Measurements from ENCODE around the gene MFN2. TPM values are rescaled to one million over a fixed set of nuclear protein-coding genes. Genes with fewer than 3 reads are reported as not detected.

Gene MFN2
- total and polyA plus RNA-seq, 2 experiments from 2014 or later = 15.1 to 40.4 TPM

DNA sequence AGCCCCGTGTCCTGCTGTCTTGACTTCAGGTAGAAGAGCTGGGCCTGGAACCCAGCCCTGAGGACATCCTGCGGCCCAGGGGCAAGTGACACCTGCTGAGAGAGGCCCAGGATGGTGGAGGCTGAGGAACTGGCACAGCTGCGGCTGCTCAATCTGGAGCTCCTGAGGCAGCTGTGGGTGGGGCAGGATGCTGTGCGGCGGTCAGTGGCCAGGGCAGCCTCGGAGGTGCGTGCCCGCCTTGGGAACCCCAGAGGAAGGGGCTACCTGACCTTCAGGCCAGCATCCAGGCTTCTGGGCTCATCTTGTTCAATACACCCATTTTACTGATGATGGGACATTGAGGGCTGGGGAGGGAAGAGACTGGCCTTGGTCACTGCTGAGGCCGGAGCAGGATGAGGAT is 41.4 kb downstream of the MFN2 start:
- Mint-ChIP-seq H3K4me1 (no peaks in the 10 kb centered on the region), H3K9me3 (no peaks in the 10 kb centered on the region), H3K4me3 (no peak overlapping the region), H3K36me3 (ENCODE audit: low read depth) (peaks cover 42% of the 10 kb centered on the region), H3K27ac (no peak overlapping the region), H3K27me3 (ENCODE audit: insufficient read depth, low read depth, poor library complexity) (peaks cover 4% of the 10 kb centered on the region)
- no peaks in the 10 kb centered on the region for H3K9me2 ChIP-seq (ENCODE audit: insufficient read depth)
- no peak overlapping the region for H3K4me3 ChIP-seq
- peaks cover 24% of the 10 kb centered on the region for H3K79me2 ChIP-seq (replicated peaks; ENCODE audit: insufficient read depth)
- H3F3A ChIP-seq (replicated peaks; ENCODE audit: low read depth) = peaks cover 8% of the 10 kb centered on the region; the same call in 1 of the 2 replicates
- no peaks in the 10 kb centered on the region for H3K27me3 ChIP-seq (ENCODE audit: insufficient read depth)
- no peak for ATAC-seq
- no peak for DNase-seq (ENCODE audit: low spot score)
- H3K4me2 ChIP-seq = no peak overlapping the region
- no peak overlapping the region for H2AFZ ChIP-seq
- TF ChIP-seq NANOG (IDR thresholded peaks at IDR 0.05; ENCODE audit: borderline replicate concordance) (no peak), ZNF114 (CRISPR knock-in tag; IDR thresholded peaks at IDR 0.05) (no peak), CREB1 (CRISPR knock-in tag; IDR thresholded peaks at IDR 0.05; ENCODE audit: low read depth) (no peak), POLR2AphosphoS5 (IDR thresholded peaks at IDR 0.05; ENCODE audit: low read depth) (no peak), ZNF331 (CRISPR knock-in tag; IDR thresholded peaks at IDR 0.05; ENCODE audit: low read depth) (no peak), STAT1 (IDR thresholded peaks at IDR 0.05; ENCODE audit: unreplicated experiment) (no peak), EZH2phosphoT487 (IDR thresholded peaks at IDR 0.05; ENCODE audit: unreplicated experiment) (no peak), JUNB (IDR thresholded peaks at IDR 0.05; ENCODE audit: unreplicated experiment) (no peak), EZH2 (IDR thresholded peaks at IDR 0.05; ENCODE audit: low read depth, unreplicated experiment) (no peak)
- TF ChIP-seq, protein P1, sequence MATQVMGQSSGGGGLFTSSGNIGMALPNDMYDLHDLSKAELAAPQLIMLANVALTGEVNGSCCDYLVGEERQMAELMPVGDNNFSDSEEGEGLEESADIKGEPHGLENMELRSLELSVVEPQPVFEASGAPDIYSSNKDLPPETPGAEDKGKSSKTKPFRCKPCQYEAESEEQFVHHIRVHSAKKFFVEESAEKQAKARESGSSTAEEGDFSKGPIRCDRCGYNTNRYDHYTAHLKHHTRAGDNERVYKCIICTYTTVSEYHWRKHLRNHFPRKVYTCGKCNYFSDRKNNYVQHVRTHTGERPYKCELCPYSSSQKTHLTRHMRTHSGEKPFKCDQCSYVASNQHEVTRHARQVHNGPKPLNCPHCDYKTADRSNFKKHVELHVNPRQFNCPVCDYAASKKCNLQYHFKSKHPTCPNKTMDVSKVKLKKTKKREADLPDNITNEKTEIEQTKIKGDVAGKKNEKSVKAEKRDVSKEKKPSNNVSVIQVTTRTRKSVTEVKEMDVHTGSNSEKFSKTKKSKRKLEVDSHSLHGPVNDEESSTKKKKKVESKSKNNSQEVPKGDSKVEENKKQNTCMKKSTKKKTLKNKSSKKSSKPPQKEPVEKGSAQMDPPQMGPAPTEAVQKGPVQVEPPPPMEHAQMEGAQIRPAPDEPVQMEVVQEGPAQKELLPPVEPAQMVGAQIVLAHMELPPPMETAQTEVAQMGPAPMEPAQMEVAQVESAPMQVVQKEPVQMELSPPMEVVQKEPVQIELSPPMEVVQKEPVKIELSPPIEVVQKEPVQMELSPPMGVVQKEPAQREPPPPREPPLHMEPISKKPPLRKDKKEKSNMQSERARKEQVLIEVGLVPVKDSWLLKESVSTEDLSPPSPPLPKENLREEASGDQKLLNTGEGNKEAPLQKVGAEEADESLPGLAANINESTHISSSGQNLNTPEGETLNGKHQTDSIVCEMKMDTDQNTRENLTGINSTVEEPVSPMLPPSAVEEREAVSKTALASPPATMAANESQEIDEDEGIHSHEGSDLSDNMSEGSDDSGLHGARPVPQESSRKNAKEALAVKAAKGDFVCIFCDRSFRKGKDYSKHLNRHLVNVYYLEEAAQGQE (IDR thresholded peaks at IDR 0.05; ENCODE audit: unreplicated experiment) = no peak
- TF ChIP-seq, protein P2, sequence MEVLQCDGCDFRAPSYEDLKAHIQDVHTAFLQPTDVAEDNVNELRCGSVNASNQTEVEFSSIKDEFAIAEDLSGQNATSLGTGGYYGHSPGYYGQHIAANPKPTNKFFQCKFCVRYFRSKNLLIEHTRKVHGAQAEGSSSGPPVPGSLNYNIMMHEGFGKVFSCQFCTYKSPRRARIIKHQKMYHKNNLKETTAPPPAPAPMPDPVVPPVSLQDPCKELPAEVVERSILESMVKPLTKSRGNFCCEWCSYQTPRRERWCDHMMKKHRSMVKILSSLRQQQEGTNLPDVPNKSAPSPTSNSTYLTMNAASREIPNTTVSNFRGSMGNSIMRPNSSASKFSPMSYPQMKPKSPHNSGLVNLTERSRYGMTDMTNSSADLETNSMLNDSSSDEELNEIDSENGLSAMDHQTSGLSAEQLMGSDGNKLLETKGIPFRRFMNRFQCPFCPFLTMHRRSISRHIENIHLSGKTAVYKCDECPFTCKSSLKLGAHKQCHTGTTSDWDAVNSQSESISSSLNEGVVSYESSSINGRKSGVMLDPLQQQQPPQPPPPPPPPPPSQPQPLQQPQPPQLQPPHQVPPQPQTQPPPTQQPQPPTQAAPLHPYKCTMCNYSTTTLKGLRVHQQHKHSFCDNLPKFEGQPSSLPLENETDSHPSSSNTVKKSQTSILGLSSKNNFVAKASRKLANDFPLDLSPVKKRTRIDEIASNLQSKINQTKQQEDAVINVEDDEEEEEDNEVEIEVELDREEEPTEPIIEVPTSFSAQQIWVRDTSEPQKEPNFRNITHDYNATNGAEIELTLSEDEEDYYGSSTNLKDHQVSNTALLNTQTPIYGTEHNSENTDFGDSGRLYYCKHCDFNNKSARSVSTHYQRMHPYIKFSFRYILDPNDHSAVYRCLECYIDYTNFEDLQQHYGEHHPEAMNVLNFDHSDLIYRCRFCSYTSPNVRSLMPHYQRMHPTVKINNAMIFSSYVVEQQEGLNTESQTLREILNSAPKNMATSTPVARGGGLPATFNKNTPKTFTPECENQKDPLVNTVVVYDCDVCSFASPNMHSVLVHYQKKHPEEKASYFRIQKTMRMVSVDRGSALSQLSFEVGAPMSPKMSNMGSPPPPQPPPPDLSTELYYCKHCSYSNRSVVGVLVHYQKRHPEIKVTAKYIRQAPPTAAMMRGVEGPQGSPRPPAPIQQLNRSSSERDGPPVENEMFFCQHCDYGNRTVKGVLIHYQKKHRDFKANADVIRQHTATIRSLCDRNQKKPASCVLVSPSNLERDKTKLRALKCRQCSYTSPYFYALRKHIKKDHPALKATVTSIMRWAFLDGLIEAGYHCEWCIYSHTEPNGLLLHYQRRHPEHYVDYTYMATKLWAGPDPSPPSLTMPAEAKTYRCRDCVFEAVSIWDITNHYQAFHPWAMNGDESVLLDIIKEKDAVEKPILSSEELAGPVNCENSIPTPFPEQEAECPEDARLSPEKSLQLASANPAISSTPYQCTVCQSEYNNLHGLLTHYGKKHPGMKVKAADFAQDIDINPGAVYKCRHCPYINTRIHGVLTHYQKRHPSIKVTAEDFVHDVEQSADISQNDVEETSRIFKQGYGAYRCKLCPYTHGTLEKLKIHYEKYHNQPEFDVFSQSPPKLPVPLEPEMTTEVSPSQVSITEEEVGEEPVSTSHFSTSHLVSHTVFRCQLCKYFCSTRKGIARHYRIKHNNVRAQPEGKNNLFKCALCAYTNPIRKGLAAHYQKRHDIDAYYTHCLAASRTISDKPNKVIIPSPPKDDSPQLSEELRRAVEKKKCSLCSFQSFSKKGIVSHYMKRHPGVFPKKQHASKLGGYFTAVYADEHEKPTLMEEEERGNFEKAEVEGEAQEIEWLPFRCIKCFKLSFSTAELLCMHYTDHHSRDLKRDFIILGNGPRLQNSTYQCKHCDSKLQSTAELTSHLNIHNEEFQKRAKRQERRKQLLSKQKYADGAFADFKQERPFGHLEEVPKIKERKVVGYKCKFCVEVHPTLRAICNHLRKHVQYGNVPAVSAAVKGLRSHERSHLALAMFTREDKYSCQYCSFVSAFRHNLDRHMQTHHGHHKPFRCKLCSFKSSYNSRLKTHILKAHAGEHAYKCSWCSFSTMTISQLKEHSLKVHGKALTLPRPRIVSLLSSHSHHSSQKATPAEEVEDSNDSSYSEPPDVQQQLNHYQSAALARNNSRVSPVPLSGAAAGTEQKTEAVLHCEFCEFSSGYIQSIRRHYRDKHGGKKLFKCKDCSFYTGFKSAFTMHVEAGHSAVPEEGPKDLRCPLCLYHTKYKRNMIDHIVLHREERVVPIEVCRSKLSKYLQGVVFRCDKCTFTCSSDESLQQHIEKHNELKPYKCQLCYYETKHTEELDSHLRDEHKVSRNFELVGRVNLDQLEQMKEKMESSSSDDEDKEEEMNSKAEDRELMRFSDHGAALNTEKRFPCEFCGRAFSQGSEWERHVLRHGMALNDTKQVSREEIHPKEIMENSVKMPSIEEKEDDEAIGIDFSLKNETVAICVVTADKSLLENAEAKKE (CRISPR knock-in tag; IDR thresholded peaks at IDR 0.05) = no peak
- TF ChIP-seq, protein P3, sequence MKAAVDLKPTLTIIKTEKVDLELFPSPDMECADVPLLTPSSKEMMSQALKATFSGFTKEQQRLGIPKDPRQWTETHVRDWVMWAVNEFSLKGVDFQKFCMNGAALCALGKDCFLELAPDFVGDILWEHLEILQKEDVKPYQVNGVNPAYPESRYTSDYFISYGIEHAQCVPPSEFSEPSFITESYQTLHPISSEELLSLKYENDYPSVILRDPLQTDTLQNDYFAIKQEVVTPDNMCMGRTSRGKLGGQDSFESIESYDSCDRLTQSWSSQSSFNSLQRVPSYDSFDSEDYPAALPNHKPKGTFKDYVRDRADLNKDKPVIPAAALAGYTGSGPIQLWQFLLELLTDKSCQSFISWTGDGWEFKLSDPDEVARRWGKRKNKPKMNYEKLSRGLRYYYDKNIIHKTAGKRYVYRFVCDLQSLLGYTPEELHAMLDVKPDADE (IDR thresholded peaks at IDR 0.05) = no peak
- TF ChIP-seq, protein P4, sequence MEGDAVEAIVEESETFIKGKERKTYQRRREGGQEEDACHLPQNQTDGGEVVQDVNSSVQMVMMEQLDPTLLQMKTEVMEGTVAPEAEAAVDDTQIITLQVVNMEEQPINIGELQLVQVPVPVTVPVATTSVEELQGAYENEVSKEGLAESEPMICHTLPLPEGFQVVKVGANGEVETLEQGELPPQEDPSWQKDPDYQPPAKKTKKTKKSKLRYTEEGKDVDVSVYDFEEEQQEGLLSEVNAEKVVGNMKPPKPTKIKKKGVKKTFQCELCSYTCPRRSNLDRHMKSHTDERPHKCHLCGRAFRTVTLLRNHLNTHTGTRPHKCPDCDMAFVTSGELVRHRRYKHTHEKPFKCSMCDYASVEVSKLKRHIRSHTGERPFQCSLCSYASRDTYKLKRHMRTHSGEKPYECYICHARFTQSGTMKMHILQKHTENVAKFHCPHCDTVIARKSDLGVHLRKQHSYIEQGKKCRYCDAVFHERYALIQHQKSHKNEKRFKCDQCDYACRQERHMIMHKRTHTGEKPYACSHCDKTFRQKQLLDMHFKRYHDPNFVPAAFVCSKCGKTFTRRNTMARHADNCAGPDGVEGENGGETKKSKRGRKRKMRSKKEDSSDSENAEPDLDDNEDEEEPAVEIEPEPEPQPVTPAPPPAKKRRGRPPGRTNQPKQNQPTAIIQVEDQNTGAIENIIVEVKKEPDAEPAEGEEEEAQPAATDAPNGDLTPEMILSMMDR (conservative IDR thresholded peaks at IDR 0.05; ENCODE audit: low read depth in 2 of 2) = no peak
- H4K20me1 ChIP-seq (replicated peaks; ENCODE audit: insufficient read depth) = no peaks in the 10 kb centered on the region; the same call in 1 of the 2 replicates
- peaks cover 7% of the 10 kb centered on the region; the same call in 1 of the 2 replicates for H3K4me1 ChIP-seq (ENCODE audit: insufficient read depth)
- H3K36me3 ChIP-seq (ENCODE audit: insufficient read depth) = peaks cover 22% of the 10 kb centered on the region
- no peak overlapping the region for H3K27ac ChIP-seq (ENCODE audit: low read depth)
